ENCODE measurements around the gene ATP1B3. TPM values are rescaled to one million over a fixed set of nuclear protein-coding genes. Genes with fewer than 3 reads are reported as not detected.

Gene ATP1B3
- total RNA-seq, 1 experiment from 2014 or later: 167 TPM

DNA sequence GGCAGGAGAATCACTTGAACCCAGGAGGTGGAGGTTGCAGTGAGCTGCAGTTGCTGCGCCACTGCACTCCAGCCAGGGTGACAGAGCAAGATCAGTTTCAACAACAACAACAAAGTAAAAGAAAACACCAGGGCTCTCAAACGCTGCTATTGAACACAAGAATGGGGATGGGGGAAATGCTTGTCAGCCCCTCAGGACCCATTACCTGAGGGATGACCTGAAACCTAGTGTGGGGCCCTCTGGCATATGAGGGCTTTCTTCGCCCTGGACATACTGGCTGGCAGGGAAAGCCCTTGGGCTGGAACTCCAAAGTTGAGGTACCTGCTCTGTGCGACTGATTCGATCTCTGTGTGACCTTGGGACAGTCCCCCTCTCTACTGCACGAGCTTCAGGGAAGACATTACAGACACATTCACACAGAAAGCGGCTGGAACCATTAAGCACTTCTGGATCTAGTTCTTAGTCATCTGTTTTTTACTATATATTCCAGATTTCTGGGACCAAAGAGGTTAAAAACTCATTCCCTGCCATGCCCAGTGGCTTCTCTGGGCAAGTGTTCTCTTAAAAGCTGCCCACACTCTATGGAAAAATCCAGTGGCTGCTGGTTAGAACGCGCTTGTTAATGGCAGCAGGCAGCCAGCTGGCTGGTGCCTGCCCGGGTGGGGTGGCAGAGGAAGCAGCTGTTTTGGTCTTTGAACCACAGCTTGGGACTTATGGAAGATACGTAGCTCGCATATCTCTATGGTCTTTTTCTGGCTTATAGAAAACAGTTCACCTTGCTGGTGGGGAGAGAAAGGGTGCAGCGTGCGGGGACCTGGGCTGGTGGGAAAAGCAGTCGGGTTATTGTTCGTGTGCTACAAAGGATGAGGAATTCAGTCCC is 57.2 kb downstream of the ATP1B3 start:
- H3K27me3 ChIP-seq (replicated peaks; ENCODE audit: insufficient read depth, low read depth, low read length, poor library complexity): no peaks in the 10 kb centered on the region
- intact Hi-C loops (cut with micrococcal nuclease; ENCODE audit: unreplicated experiment): no loop called here
- ChIA-PET POLR2A (ENCODE audit: low non-redundant PET) (no interaction called here), CTCF (no interaction called here)
- H3K4me1 ChIP-seq (ENCODE audit: insufficient read depth, low read length, poor library complexity, severe bottlenecking): no peaks in the 10 kb centered on the region
- no peaks in the 10 kb centered on the region for H3K36me3 ChIP-seq (ENCODE audit: insufficient read depth, low read length, poor library complexity, severe bottlenecking)
- no peak overlapping the region for H3K4me3 ChIP-seq (ENCODE audit: low read depth, low read length, poor library complexity, severe bottlenecking)
- no peak for DNase-seq (ENCODE audit: low spot score)
- no peaks in the 10 kb centered on the region for H3K9me3 ChIP-seq (ENCODE audit: low read depth, low read length, poor library complexity, severe bottlenecking)
- no peak overlapping the region for H3K27ac ChIP-seq (ENCODE audit: low read depth, low read length, poor library complexity, severe bottlenecking)
- no TSS peak for BruUV-seq (replicated peaks)
- TF ChIP-seq EZH2 (IDR thresholded peaks at IDR 0.05; ENCODE audit: borderline replicate concordance, low read depth, low read length, poor library complexity, severe bottlenecking): no peak
- TF ChIP-seq, protein P1, sequence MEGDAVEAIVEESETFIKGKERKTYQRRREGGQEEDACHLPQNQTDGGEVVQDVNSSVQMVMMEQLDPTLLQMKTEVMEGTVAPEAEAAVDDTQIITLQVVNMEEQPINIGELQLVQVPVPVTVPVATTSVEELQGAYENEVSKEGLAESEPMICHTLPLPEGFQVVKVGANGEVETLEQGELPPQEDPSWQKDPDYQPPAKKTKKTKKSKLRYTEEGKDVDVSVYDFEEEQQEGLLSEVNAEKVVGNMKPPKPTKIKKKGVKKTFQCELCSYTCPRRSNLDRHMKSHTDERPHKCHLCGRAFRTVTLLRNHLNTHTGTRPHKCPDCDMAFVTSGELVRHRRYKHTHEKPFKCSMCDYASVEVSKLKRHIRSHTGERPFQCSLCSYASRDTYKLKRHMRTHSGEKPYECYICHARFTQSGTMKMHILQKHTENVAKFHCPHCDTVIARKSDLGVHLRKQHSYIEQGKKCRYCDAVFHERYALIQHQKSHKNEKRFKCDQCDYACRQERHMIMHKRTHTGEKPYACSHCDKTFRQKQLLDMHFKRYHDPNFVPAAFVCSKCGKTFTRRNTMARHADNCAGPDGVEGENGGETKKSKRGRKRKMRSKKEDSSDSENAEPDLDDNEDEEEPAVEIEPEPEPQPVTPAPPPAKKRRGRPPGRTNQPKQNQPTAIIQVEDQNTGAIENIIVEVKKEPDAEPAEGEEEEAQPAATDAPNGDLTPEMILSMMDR (conservative IDR thresholded peaks at IDR 0.05; ENCODE audit: low read depth, low read length): no peak

DNA sequence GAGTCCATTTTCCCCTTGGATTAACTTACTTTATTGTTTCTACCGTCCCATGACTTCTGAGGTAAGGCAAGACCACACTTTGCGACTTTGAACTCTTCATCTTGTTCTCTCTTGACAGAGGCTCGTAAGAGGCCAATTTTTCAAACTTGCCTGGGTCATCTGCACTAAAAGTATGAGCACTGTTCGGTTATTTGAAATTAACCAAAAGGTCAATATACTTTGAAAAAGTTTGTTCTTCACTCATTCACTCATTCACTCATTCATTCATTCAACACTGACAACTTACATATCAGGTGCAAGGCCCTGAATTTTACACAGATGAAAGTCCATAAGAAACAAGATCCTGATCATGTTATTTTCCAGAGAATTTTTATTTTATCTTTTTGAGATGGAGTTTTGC is 57.9 kb downstream of the ATP1B3 start:
- Histone ChIP-seq H3K27me3 (replicated peaks; ENCODE audit: insufficient read depth, low read depth, low read length, poor library complexity) (no peaks in the 10 kb centered on the region), H3K27ac (ENCODE audit: low read depth, low read length, poor library complexity, severe bottlenecking) (no peak overlapping the region), H3K36me3 (ENCODE audit: insufficient read depth, low read length, poor library complexity, severe bottlenecking) (no peaks in the 10 kb centered on the region), H3K9me3 (ENCODE audit: low read depth, low read length, poor library complexity, severe bottlenecking) (no peaks in the 10 kb centered on the region), H3K4me1 (ENCODE audit: insufficient read depth, low read length, poor library complexity, severe bottlenecking) (no peaks in the 10 kb centered on the region), H3K4me3 (ENCODE audit: low read depth, low read length, poor library complexity, severe bottlenecking) (no peak overlapping the region)
- intact Hi-C loops (cut with micrococcal nuclease; ENCODE audit: unreplicated experiment): no loop called here
- TF ChIP-seq, protein P1 (conservative IDR thresholded peaks at IDR 0.05; ENCODE audit: low read depth, low read length): no peak
- TF ChIP-seq EZH2 (IDR thresholded peaks at IDR 0.05; ENCODE audit: borderline replicate concordance, low read depth, low read length, poor library complexity, severe bottlenecking): no peak
- no peak for DNase-seq (ENCODE audit: low spot score)
- BruUV-seq (replicated peaks): no TSS peak
- ChIA-PET CTCF (no interaction called here), POLR2A (ENCODE audit: low non-redundant PET) (no interaction called here)

DNA sequence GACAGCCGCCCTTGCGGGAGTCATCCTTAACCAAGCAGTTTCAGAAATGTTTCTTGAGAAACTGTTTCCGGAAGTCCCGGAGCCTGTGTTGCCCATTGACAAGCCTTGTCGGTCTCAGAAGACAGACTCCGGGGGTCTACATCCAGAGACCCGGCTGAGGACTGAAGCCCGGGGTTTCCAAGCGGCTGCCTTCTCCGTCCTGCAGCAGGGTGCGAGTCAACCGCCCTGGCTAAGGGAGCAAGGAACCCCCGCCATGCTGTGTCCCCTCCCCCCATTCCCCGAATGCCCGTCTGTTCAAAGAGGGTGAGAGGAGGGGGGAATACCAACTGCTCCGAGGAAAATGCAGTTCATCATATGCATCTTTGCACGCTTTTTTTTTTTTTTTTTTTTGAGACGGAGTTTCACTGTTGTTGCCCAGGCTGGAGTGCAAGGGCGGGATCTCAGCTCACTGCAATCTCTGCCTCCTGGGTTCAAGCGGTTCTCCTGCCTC is 61.6 kb downstream of the ATP1B3 start:
- no peak overlapping the region for H3K4me3 ChIP-seq (ENCODE audit: low read depth, low read length, poor library complexity, severe bottlenecking)
- no TSS peak for BruUV-seq (replicated peaks)
- H3K27ac ChIP-seq (ENCODE audit: low read depth, low read length, poor library complexity, severe bottlenecking): no peak overlapping the region
- no peaks in the 10 kb centered on the region for H3K36me3 ChIP-seq (ENCODE audit: insufficient read depth, low read length, poor library complexity, severe bottlenecking)
- ChIA-PET POLR2A (ENCODE audit: low non-redundant PET) (no interaction called here), CTCF (no interaction called here)
- intact Hi-C loops (cut with micrococcal nuclease; ENCODE audit: unreplicated experiment): no loop called here
- H3K9me3 ChIP-seq (ENCODE audit: low read depth, low read length, poor library complexity, severe bottlenecking): no peaks in the 10 kb centered on the region
- TF ChIP-seq EZH2 (IDR thresholded peaks at IDR 0.05; ENCODE audit: borderline replicate concordance, low read depth, low read length, poor library complexity, severe bottlenecking): no peak
- TF ChIP-seq, protein P1 (conservative IDR thresholded peaks at IDR 0.05; ENCODE audit: low read depth, low read length): no peak
- H3K4me1 ChIP-seq (ENCODE audit: insufficient read depth, low read length, poor library complexity, severe bottlenecking): peaks cover 4% of the 10 kb centered on the region
- DNase-seq (ENCODE audit: low spot score): no peak
- no peaks in the 10 kb centered on the region for H3K27me3 ChIP-seq (replicated peaks; ENCODE audit: insufficient read depth, low read depth, low read length, poor library complexity)
